GM18498 (cell line): Measurements from ENCODE around the gene MARCHF2.
A peak's percentile ranks its signal among the peaks of the same experiment; 100 is the strongest.
"Not testable (repeated sequence)": the region's sequence is repeated elsewhere in the genome, so short reads cannot be mapped to it uniquely, and the experiment has no call there.

Experiments
- ATAC-seq: cut with Tn5 transposase; IDR thresholded peaks from one replicate; pipeline ENCODE4 v1.9.1; 2021; ENCODE audit warnings: mild to moderate bottlenecking, moderate library complexity; ENCODE audit not compliant: unreplicated experiment

Gene MARCHF2, protein sequence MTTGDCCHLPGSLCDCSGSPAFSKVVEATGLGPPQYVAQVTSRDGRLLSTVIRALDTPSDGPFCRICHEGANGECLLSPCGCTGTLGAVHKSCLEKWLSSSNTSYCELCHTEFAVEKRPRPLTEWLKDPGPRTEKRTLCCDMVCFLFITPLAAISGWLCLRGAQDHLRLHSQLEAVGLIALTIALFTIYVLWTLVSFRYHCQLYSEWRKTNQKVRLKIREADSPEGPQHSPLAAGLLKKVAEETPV

DNA sequence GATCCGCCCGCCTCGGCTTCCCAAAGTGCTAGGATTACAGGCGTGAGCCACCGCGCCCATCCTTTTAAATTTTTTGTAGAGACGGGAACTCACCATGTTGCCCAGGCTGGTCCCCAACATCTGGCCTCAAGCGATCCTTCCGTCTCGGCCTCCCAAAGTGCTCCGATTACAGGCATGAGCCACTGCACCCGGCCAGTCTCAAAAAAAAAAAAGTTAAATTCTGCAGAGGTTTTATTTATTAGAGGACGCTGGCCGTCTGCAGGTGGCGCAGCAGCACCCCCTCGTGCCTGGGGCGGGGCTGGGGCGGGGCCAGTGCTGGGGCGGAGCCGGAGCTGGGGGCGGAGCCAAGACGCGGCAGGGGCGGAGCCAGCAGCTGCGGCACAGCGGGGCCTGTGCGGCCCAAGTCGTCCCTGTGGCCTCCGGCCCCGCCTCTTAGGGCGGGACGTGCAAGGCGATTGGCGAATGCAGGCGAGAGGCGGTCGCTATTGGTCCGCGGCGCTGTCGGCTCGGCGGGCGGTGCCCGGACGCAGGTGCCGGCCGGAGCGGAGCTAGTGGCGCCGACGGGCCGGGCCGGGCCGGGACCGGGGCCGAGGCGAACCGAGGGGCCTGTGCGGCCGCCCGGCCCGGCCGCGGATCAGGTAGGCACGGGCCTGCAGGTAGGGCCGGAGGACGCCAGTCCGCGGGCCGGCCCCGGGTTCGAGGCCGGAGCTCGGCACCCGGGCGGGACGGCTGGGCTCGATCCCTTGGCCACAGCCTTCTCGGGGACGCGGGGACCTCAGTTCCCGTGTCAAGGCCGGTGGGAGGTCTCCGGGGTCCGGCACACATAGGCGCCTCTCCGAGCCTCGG is at the start of gene MARCHF2:
Gene MARCHF2 (plus strand): TSS at position 523 of the 846 bp plus-strand sequence. CDS start 8,536 bp downstream, outside the sequence.
- peak; percentile 99 for ATAC-seq

DNA sequence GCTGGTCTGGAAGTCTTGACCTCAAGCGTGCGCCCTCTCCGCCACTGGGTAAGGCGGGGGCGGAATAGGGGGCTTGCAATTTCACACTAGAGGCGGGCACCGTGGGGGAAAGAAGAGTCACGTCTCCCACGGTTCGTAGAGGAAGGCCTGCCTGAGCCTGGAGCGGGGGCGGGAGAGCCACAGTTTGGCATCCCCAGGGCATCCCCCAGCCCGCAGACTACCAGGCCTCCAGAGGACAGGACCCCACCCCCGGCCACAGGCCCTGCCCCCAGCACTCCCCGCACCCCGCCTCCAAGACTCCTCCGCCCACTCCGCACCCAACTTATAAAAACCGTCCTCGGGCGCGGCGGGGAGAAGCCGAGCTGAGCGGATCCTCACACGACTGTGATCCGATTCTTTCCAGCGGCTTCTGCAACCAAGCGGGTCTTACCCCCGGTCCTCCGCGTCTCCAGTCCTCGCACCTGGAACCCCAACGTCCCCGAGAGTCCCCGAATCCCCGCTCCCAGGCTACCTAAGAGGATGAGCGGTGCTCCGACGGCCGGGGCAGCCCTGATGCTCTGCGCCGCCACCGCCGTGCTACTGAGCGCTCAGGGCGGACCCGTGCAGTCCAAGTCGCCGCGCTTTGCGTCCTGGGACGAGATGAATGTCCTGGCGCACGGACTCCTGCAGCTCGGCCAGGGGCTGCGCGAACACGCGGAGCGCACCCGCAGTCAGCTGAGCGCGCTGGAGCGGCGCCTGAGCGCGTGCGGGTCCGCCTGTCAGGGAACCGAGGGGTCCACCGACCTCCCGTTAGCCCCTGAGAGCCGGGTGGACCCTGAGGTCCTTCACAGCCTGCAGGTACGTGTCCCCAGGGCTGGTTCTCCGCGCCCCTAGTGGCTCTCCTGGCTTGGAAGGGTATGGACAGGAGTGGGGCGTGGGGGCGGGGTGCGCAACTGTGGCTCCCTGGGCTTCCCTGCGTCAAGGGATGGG is 49.0 kb upstream of the MARCHF2 start, which contains the start of gene ANGPTL4:
Gene ANGPTL4 (plus strand): TSS at position 353 of the 969 bp plus-strand sequence. CDS start 167 bp downstream, at position 520.
- no peak for ATAC-seq

DNA sequence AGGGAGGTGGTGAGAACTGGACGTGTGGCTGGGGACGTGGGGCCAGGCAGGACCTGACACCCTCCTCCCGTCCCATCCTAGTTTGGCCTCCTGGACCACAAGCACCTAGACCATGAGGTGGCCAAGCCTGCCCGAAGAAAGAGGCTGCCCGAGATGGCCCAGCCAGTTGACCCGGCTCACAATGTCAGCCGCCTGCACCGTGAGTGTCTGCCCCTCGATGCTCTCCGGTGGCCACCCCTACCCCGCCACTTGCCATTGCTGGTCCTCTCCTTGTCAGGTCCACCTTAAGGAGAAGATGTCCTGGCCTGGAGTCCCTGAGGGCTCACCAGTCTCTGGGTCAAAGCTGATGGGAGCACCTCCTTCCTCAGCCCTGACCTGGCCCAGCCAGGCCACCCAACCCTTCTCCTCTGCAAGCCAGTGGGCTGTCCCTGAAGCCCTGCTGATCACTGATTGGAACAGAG is 47.0 kb upstream of the MARCHF2 start:
- no peak for ATAC-seq

DNA sequence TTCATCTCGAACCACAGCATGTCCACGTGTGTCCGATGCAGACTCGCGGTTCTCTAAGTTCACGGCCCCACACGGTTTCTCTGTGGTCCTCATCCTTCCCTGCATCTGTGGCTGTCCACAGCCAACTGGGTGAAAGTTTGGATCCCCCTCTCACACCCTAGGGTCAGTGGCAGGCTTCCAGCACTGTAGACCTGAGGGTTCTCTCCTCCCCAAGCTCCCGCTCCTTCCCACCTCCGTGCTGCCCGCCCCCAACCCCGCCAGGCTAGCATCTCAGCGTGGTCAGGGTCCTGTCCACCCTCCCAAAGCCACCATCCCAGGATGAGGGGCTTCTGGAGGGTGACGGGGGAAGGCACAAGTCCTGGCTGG is 46.2 kb upstream of the MARCHF2 start:
- no peak for ATAC-seq

DNA sequence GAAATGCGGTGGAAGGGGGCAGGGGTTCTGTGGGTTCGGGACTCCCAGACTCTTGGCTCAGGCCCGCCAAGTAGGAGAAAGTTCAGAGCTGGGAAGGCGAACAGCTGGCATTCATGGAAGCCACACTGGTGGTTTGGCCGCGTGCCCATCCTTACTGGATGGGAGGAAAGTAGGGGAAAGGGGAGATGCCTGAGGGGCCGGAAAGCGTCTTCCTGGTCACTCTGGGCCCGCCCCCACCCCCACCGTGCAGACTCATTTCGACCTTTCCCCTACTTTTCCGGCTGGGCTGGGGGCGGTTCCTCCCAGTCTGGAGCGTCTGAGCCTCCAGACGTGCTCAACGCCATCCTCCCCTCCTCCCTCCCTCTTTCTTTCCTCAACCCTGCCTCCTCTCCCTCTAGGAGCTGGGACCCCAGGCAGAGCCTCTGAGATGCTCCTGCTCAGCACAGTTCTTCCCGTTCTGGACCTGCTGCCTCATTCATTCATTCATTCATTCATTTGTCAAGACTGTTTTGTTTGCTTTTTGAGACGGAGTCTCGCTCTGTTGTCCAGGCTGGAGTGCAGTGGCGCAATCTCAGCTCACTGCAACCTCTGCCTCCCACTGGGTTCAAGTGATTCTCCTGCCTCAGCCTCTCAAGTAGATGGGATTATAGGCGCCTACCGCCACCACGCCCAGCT is 45.6 kb upstream of the MARCHF2 start:
- ATAC-seq: no peak

DNA sequence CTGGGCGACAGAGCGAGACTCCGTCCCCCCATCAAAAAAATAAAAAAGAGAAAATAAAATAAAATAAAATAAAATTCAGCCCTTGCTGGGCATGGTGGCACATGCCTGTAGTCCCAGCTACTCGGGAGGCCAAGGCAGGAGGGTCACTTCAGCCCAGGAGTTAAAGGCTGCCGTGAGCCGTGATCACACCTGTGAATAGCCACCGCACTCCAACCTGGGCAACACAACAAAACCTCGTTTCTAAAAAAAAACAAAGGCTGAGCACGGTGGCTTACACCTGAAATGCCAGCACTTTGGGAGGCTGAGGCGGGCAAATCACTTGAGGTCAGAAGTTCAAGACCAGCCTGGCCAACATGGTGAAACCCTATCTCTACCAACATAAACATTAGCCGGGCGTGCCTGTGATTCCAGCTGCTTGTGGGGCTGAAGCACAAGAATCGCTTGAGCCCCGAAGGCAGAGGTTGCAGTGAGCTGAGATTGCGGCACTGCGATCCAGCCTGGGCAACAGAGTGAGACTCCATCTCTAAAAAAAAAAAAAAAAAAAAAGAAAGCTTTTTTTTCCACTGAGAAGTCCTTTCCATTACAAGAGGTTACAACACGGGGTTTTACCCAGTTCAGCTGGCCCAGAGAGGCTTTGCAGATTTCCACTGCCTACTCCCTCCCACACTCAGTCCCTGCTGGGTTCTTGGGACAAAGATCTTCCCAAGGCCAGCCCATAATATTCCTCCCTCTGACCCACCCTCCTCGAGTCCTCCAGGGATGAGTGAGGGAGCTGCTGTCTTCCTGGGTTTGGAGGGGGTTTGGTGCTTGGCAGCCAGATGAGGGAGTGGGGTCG is 42.7 kb upstream of the MARCHF2 start:
- ATAC-seq: no peak

GRCh38 chr19:8371011-8371804 is 41.9 kb upstream of the MARCHF2 start:
- ATAC-seq: no peak

GRCh38 chr19:8373867-8374813 is 39.0 kb upstream of the MARCHF2 start:
- no peak for ATAC-seq

DNA sequence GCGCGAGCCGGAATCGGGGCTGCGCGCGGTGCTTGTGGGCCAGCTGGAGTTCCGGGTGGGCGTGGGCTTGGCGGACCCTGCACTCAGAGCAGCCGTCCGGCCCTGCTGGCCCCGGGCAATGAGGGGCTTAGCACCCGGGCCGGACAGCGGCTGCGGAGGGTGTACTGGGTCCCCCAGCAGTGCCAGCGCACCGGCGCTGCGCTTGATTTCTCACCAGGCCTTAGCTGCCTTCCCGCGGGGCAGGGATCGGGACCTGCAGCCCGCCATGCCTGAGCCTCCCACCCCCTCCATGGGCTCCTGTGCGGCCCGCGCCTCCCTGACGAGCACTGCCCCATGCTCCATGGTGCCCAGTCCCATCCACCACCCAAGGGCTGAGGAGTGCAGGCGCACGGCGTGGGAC is 37.3 kb upstream of the MARCHF2 start:
- ATAC-seq: not testable (repeated sequence)

- ATAC-seq: not testable (repeated sequence)
Observed at GRCh38 chr19:8376373-8376974, 36.6 kb upstream of the MARCHF2 start.

DNA sequence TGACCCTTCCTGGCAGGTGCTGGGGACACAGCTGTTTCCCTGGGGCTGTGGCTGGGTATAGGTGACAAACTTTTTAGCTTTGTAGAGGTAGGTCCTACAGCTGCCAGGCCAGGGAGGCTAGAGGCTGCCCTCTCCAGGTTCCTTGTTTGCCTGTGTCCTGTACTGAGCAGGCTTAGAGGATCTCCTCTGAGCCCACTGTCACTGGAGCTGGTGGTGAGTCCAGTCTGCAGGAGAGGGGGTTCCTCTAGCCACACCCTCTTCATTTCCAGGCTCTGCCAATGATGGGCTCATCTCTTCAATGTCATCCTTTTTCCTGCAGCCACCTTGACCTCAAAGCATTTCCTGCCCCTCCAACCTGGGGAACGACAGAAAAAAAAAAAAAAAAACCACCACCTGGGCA is 35.5 kb upstream of the MARCHF2 start:
- ATAC-seq: no peak

DNA sequence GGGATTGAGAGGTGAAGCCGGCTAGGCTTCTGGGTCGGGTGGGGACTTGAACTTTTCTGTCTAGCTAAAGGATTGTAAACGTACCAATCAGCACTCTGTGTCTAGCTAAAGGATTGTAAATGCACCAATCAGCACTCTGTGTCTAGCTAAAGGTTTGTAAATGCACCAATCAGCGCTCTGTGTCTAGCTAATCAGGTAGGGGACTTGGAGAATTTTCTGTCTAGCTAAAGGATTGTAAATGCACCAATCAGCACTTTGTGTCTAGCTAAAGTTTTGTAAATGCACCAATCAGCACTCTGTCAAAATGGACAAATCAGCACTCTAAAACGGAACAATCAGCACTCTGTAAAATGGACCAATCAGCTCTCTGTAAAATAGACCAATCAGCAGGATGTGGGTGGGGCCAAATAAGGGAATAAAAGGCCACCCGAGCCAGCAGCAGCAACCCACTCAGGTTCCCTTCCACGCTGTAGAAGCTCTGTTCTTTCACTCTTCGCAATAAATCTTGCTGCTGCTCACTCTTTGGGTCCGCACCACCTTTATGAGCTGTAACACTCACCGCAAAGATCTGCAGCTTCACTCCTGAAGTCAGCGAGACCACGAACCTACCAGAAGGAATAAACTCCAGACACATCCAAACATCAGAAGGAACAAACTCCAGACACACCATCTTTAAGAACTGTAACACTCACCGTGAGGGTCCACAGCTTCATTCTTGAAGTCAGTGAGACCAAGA is 33.8 kb upstream of the MARCHF2 start:
- ATAC-seq: not testable (repeated sequence)

GRCh38 chr19:8384569-8384968 is 28.5 kb upstream of the MARCHF2 start:
- ATAC-seq: not testable (repeated sequence)

DNA sequence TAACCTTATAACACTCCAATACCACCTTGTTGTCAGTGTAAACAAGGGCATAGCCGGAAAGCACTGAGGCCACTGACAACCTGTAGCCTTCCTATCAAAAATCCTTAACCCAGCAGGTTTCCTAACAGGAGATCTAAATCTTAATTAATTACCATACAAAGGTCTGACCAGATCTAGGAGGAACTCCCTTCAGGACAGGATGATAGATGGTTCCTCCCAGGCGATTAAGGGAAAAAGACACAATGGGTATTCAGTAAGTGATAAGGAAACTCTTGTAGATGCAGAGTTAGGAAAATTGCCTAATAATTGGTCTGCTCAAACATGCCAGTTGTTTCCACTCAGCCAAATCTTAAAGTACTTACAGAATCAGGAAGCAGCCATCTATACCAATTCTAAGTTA is 28.0 kb upstream of the MARCHF2 start:
- not testable (repeated sequence) for ATAC-seq

DNA sequence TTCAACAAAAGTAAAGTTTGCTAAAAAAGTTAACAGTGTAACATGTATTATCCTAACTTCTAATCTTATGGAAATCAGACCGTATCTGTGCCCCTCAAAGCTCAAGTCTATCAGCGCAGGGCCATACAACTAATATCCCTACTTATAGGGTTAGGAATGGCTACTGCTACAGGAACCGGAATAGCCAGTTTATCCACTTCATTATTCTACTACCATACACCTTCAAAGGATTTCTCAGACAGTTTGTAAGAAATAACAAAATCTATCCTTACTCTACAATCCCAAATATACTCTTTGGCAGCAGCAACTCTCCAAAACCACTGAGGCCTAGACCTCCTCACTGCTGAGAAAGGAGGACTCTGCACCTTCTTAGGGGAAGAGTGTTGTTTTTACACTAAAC is 27.5 kb upstream of the MARCHF2 start:
- ATAC-seq: not testable (repeated sequence)

- not testable (repeated sequence) for ATAC-seq
Observed at GRCh38 chr19:8386419-8386818, 26.7 kb upstream of the MARCHF2 start.
